GM21360 (cell line): ENCODE data around the gene COMMD6.

Experiments used
- ATAC-seq: cut with Tn5 transposase; IDR thresholded peaks from one replicate; pipeline ENCODE4 v1.9.1; 2021; ENCODE audit warnings: mild to moderate bottlenecking, moderate library complexity; ENCODE audit not compliant: unreplicated experiment

Gene COMMD6

DNA sequence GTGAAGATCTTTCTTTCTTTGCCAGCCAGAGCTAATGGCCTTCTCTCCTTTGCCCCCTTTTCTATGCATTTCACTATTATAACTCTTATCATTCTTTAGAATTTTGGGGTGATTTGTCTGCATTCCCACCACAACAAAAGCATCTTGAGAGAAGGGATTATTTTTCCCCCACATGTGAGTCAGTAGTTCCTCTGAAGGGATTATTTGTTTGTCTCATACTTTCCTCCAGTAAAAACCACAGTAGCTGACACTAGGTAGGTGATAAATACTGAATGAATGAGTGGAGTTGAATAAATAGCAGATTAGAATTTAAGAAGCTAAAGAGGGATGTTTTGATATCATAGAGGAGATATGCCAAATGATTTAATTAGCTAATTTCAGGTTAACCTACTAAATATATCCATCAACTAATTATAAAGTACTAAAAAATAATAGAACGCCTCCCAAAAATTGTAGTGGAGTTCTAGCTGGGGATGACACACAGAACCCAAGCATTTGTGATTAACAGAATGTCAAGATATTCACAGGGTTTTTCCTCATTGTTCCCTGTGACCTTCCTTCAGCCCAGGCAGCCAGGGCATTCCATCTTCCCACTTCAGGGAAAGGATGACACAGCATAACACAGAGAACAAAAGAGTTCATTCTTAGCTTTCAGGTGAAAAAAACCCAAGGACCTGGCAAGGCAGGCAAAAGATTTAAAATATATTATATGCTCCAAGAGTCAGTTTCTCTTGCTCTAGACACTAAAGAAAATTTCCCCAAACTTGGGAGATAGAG lies 52.2 kb downstream of the COMMD6 start:
- ATAC-seq: no peak

DNA sequence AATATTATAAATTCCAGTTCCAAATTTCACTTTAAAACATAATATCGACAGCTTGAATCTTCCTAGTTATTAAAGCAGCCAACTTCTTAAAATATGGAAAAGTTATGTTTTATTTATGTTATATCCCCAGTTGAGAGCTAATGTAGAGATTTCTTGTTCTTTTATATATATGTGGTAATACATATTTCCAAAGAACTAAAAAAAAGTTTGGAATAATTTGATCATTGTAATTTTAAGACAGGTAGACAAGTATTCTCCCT lies 54.9 kb downstream of the COMMD6 start:
- ATAC-seq: no peak

- peak; percentile 69 for ATAC-seq
Observed at GRCh38 chr13:75482070-75482819, 55.4 kb downstream of the COMMD6 start, which contains the start of gene TBC1D4. TSS of gene TBC1D4 (minus strand) at chr13:75482169. CDS start at chr13:75481767, 402 bp downstream.

DNA sequence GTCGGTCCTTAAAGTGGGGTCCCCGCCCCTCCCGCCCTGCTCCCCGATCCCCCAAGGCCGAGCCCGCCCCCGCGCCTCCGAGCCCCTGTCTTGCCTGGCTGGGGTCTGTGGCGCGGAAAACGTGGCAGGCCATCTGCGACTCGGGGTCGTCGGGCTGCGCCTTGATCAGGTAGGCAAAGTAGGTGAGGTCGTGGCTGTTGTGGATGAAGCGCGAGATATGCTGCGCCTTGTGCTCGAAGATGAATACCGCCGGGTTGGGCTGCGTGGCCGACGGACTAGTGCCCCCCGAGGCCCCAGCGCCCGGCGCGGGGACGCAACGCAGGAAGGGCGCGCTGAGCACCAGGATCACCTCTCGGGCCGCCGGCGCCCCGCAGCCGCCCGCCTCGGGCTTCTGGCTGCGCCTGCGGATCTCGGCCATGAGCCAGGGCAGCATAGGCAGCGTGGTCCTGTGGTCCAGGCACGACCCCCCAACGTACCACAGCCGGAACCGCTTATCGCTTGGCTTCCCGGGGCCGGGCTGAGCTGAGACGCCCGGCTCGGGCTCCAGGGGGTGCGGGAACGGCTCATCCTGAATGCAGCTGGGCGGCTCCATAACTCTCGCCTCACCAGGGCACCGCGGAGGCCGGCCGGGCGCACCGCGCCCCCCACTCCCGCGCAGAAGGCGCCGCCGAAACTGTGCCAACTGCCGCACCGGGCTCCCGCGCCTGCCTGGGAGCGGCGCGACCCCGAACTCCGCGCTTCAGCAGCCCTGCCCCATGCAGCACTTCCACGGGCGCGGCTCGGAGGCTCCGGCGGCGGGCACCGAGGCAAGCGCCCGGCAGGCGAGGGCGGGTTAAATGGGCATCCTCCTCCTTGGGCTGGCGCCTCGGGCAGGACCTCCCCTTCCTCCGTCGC lies 56.2 kb downstream of the COMMD6 start:
- ATAC-seq: peak; percentile 20

DNA sequence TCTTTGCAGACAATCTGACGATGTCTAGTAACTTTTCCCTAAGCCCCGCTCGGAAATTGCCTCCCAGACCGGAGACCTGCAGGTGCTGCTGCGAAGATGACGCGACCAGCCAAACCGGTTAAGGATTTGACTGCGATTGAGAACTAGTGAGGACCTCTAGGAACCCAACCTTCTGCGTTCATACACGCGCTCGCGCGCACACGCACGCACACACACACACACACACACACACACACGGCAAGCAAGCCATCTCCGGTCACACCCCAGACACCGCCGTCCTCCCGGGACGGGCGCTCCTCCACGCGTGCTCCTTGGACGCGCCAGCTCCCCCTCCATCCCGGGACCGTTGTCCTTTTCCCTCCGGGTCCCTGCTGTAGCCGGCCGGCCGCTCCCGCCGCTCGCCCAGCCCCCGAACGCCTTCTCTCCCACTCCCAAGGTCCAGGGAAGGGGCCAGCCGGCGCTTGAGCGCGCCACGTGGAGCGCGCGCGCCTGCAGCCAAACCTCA lies 56.9 kb downstream of the COMMD6 start:
- ATAC-seq: peak; percentile 21

DNA sequence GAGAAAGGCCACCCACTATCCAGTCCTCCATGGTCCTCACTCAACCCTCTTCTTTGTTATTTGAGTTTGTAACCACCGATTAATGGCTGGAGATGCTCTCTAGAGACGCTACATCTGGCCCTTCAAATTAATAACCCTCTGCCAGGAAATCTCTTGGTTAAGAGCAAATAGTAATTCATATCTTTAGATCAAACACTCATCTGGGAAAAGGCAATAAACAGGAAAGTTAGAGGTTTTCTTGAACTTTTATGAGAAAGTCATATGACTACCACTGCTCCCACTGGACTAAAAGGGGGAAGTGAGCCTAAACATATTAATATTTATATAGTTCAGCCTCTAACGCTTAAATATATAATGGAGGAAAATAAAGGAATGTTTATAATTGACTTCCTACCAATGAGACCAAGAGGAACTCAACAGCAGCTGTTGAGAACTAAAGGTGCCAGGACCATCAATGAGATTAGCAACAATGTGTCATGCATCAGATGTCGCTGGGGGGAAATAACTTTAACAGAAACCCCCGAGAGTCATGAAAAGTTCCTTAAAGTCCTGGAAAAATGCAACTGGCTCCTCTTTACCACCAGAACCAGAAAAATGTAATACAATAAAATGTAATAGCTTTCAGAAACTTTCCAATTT lies 58.4 kb downstream of the COMMD6 start:
- no peak for ATAC-seq

DNA sequence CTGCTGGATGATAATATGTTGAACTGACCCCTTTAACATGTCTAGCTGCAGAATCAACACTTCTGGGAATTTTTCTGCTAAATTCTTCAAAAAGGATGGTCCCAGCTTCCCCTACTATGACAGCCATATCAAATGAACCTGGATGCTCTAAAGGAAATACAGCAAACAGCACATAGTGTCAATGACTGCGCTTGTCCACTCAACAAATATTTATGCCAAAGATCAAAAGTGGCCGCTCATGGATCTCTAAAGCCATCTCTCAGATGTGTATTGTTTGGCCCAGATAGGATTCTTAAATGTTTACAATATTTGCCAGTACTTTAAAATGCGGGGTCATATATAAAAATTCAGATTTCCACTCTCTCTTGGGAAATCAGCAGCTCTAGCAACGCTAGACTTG lies 59.0 kb downstream of the COMMD6 start:
- no peak for ATAC-seq
